ENCODE data around the gene TAGLN.

TAGLN gene

DNA sequence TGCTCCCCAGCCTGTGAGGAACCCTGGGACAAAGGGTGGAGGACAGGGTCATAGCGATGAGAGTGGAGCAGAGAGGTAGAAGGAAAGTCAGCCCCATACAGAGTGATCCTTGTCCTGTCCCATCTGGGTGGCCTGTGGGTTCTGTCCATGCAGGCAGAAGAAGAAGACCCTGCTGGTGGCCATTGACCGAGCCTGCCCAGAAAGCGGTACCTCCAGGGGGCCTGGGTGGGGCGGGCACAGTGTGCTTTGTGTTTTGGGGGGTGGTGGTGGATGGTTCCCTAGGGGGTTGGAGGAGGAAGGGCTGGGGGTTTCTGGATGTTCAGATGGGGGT lies 12.8 kb upstream of the TAGLN start:
- no peak for TF ChIP-seq POLR2A (IDR thresholded peaks at IDR 0.05; ENCODE audit: low read depth, low read length)
- FAIRE-seq (no peak), DNase-seq (ENCODE audit: insufficient read length, low spot score) (no peak)

DNA sequence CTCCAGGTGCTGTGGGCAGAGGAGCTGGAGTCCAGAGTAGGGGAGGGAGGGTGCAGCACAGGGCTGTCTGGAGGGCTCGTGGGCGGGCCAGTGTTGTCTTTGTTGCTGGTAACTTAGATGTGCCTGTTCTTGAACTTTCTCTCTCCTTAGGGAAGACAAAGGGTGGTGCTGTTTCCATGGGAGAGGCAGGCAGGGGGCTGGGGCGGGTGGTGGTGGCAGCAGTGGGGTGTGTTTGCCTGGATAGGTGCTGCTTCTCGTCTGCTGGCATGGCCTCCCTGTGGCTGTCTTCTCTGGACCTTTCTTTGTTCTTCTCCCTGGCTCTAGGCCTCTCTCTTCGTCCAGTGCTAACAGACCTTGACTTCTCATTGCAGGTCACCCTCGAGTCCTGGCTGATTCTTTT lies 12.2 kb upstream of the TAGLN start:
- FAIRE-seq (no peak), DNase-seq (ENCODE audit: insufficient read length, low spot score) (no peak)
- TF ChIP-seq POLR2A (IDR thresholded peaks at IDR 0.05; ENCODE audit: low read depth, low read length), result no peak

DNA sequence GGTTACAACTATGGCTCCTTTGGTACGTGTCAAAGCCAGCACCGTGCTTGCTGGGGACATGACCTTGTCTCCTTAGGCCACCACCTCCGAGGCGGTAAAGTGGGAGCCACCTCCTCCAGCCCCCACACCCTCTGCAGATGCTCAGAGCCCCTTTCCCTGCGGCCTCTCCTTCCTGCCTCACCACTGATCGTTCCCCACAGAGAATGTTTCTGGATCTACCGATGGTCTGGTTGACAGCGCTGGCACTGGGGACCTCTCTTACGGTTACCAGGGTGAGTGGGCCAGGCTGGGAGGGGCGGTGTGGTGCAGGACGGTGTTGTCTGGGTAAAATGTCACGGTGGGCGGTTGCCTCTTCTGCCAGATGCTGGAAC lies 11.8 kb upstream of the TAGLN start:
- no peak for DNase-seq (ENCODE audit: insufficient read length, low spot score)
- no peak for TF ChIP-seq POLR2A (IDR thresholded peaks at IDR 0.05; ENCODE audit: low read depth, low read length)
- no peak for FAIRE-seq

DNA sequence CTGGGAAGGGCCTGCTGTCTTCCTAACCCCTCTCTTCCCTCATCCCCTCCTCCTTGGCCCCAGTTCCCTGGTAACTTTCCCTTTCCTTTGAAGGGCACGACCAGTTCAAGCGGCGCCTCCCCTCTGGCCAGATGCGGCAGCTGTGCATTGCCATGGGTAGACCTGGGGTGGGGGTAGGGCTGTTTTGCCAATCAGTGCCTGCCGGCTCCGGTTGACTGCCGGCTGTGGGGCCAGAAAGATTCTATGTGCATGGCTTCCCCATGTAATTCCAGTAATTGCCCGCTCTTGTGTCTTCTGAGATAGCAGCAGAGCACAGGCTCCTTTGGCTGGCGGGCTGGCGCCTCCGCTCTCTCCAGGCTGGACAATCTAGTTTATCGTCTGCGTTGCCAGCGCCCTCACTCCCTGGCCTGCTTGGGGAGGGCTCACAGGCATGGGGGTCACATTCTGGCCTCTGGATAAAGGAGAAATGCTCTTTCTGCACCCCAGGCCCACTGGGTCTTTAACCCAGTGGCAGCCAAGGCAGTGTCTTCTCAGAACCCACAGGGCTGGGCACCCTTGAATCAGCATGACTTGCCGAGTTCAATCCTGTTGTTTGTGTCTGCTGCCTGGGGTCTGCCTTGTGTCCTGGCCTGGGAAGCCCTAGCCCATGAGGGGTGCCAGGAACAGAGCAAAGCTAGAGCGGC lies 11.2 kb upstream of the TAGLN start:
- no peak for FAIRE-seq
- no peak for DNase-seq (ENCODE audit: insufficient read length, low spot score)
- TF ChIP-seq POLR2A (IDR thresholded peaks at IDR 0.05; ENCODE audit: low read depth, low read length), result no peak

DNA sequence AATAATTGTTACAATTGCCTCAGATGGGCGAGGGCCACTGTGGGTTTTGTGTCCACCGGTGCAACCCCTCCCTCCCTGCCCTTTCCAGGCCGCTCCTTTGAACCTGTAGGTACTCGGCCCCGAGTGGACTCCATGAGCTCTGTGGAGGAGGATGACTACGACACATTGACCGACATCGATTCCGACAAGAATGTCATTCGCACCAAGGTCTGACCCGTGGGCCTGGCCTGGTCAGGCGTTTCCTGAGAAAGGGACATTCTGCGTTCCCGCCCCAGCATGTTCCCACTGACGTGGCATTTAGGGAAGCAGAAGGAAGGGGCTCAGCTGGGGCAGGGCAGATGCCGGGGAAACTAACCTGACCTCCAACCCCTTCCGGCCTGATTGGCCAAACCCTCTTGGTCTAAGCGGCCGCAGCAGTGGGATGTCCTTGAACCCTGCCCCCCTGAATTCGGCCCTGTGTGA lies 10.5 kb upstream of the TAGLN start:
- no peak for TF ChIP-seq POLR2A (IDR thresholded peaks at IDR 0.05; ENCODE audit: low read depth, low read length)
- no peak for FAIRE-seq

DNA sequence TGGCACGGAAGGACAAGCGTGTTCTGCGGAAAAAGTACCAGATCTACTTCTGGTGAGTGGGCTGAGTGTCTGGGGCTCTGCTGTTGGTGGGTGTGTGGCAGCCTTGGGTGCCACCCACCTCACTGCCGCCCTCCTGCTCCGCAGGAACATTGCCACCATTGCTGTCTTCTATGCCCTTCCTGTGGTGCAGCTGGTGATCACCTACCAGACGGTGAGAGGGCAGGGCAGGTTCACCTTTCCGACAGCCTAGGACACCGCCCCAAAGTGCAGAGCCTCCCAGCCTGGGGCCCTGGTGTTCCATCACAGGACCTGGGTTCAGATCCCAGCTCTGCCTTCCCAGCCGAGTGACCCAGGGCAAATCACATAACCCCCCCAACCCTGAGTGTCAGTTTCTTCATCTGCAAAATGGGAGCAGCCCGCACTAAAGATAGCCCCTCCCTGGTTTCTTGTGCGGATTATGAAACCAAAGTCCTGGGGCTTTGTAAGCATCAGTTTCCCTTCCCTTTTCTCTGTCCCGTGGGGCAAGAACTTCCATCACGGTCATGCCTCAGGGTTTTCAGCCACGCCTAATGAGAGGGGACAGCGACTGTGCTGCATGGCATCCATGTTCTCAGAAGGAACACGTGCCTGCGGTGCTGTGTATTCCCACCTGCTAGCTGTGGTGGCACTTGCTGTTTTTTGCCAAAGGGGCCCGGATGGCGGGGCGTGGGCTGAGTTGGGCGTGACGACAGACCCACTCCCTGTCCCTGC lies 9.8 kb upstream of the TAGLN start:
- TF ChIP-seq POLR2A (IDR thresholded peaks at IDR 0.05; ENCODE audit: low read depth, low read length), result no peak
- DNase-seq (ENCODE audit: insufficient read length, low spot score), result no peak
- FAIRE-seq, result no peak

More for the DNA sequence above, 10.5 kb upstream of the TAGLN start:
- DNase-seq (ENCODE audit: insufficient read length, low spot score), result no peak

DNA sequence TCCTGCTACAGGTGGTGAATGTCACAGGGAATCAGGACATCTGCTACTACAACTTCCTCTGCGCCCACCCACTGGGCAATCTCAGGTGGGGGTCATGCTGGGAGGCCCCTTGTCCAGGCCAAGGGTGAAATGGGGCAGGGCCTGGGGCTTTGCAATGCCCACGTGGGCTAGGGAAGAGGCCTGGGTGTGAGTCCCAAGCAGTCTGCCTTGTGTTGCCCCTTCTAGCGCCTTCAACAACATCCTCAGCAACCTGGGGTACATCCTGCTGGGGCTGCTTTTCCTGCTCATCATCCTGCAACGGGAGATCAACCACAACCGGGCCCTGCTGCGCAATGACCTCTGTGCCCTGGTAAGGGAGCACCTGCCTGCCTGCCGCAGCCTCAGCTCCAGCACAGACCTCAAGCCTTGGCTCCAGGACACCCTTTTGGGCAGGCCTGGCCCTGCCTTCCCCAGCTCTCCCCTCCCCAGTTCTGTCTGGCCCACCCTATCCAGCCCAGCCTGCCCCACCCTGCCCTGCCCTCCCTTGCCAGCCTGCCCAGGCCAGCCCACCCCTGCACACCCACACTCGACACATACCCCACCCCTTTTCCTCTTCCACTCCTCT lies 9.1 kb upstream of the TAGLN start:
- DNase-seq (ENCODE audit: insufficient read length, low spot score) (no peak), FAIRE-seq (no peak)

DNA sequence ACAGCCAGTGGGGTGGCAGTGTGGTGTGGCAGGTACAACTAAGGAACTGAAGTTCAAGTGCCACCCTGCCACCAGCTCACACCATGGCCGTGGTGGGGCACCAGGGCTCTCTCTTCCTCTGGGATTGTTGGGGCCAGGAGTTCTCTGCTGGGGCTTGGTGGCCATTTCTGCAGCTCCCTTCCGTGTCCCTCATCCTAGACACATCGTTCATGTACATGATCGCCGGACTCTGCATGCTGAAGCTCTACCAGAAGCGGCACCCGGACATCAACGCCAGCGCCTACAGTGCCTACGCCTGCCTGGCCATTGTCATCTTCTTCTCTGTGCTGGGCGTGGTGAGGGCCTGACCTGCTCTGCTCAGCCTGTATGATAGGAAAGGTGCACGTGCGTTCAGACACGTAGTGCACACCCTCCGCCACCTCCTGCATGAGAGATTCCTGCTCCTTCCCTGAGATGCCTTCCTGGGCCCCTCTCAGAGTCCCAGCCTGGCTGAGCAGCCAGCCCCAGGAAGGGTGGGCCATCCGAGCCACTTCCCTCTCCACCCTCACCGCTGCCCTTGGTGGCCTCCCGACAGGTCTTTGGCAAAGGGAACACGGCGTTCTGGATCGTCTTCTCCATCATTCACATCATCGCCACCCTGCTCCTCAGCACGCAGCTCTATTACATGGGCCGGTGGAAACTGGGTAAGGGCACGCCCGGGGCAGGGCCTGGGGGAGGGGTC lies 7.3 kb upstream of the TAGLN start:
- FAIRE-seq (no peak), DNase-seq (ENCODE audit: insufficient read length, low spot score) (no peak)
- no peak for TF ChIP-seq POLR2A (IDR thresholded peaks at IDR 0.05; ENCODE audit: low read depth, low read length)

More for the DNA sequence above, 9.1 kb upstream of the TAGLN start:
- no peak for TF ChIP-seq POLR2A (IDR thresholded peaks at IDR 0.05; ENCODE audit: low read depth, low read length)

DNA sequence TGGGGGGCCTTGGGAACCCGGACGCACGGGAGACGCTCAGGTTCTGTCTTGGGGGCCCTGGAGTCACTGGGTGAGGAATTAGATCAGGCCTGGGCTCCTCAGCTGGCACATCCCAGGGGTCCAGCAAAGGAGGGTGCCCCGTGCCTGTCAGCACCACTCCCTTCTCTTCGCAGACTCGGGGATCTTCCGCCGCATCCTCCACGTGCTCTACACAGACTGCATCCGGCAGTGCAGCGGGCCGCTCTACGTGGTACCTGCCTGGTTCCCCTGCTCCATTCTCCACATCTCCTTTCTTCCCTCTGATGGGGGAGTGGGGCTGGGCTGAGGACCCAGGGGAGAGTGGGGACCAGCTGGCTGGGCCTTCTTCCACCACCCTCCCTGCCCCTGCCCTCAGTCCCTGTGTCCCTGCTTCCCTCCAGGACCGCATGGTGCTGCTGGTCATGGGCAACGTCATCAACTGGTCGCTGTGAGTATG lies 6.7 kb upstream of the TAGLN start:
- DNase-seq (ENCODE audit: insufficient read length, low spot score) (no peak), FAIRE-seq (no peak)
- TF ChIP-seq POLR2A (IDR thresholded peaks at IDR 0.05; ENCODE audit: low read depth, low read length), result no peak

DNA sequence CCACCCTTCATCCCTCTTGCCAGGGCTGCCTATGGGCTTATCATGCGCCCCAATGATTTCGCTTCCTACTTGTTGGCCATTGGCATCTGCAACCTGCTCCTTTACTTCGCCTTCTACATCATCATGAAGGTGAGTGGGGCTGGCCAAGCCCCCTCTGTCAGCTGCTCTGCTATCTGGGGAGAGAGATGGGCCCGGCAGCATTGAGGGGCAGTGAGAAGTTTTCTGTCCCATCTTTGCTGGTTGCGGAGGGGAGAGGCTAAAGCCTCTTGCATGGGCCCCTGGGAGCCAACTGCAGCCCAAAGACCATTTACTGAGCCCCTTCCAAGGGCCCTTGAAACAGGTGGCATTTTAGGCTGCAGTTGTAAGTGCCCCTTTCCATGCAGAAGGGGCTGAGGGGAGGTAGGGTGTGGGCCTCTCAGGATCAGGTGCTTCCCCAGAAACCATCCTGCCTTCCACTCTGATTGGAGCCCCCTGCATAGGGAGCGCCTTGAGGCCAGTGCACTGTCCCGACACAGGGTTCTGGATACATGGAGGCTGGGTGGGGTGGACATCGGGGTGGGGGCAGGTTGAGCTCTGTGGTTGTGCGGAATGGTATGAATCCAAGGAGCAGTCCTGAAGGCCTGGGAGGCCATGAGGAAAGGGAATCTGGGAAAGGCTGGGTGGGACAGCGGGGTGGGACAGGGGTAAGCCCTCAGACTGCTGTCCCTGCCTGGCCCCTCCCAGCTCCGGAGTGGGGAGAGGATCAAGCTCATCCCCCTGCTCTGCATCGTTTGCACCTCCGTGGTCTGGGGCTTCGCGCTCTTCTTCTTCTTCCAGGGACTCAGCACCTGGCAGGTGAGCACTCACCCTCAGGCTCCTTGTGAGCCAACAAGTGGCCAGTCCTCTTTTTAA lies 5.8 kb upstream of the TAGLN start:
- FAIRE-seq (no peak), DNase-seq (ENCODE audit: insufficient read length, low spot score) (no peak)
- TF ChIP-seq POLR2A (IDR thresholded peaks at IDR 0.05; ENCODE audit: low read depth, low read length), result no peak

DNA sequence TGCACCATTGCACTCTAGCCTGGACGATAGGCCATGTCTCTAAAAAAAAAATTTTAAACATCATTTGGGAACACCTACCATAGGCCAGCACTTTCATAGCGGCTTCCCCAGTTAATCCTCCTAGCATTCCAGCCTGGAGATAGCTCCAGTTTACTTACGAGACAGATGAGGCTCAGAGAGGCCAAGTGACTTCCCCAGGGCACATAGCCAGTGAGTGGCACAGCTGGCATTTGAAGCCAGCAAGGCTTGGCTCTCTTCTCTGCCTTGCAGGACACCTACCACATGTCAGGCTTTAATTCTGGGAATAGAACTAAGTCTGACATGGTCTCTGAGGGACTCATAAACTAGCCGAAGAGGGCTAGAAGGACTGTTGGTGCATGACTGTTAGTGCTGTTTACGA lies 4.9 kb upstream of the TAGLN start:
- DNase-seq (ENCODE audit: insufficient read length, low spot score) (no peak), FAIRE-seq (no peak)
- no peak for TF ChIP-seq POLR2A (IDR thresholded peaks at IDR 0.05; ENCODE audit: low read depth, low read length)

DNA sequence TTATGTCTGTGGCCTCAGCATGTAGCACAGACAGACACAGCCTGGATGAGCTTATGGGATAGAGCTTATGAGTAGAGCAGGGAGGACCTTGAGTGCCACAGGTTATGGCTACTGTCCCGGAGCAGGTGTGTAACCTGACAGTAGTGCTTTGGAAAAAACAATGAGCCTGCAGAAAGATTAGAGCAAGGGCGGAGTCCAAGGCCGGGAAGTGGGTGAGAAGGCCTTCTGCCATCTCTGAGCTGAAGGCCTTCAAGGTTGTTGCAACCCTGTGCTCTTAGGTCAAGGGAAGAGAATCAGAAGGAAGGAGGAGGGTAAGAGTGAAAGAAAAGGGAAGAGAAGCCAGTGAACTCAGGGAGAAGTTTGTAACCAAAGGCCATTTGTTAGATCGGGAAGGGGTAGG lies 3.9 kb upstream of the TAGLN start:
- FAIRE-seq (no peak), DNase-seq (ENCODE audit: insufficient read length, low spot score) (no peak)
- no peak for TF ChIP-seq POLR2A (IDR thresholded peaks at IDR 0.05; ENCODE audit: low read depth, low read length)

DNA sequence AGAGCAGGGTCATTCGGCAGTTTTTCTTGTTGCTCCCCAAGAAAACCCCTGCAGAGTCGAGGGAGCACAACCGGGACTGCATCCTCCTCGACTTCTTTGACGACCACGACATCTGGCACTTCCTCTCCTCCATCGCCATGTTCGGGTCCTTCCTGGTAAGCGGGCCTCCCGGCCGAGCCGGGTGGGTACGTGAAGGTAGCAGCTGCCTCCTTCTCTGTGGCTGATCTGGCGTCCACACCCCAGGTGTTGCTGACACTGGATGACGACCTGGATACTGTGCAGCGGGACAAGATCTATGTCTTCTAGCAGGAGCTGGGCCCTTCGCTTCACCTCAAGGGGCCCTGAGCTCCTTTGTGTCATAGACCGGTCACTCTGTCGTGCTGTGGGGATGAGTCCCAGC lies 3.4 kb upstream of the TAGLN start:
- TF ChIP-seq POLR2A (IDR thresholded peaks at IDR 0.05; ENCODE audit: low read depth, low read length), result no peak
- no peak for DNase-seq (ENCODE audit: insufficient read length, low spot score)
- no peak for FAIRE-seq

Measured in H54 (cell line).